Fibroblast of villous mesenchyme (primary cell): ENCODE results near the gene ANK3. TPM values are rescaled to one million over a fixed set of nuclear protein-coding genes. Genes with fewer than 3 reads are reported as not detected.

Experiments
- DNase-seq: peaks from one replicate; pipeline ENCODE4 v3.0.0-alpha.2; 2010; ENCODE audit warnings: low read depth
- H3K4me3 ChIP-seq: 2 replicates; pipeline ENCODE4 v1.5.1; 2011; ENCODE audit warnings: low read depth, mild to moderate bottlenecking, low read length
- total RNA-seq: library from RNA; depleted of rRNA; stranded (reverse); fragments of >200 nt; gene quantifications from 2 replicates; pipeline ENCODE4 v1.2.3, GENCODE V29; 2012
- TF ChIP-seq, protein P1 (sequence below): IDR thresholded peaks from 2 replicates; pipeline ENCODE4 v1.5.1; 2012; ENCODE audit warnings: low read depth, mild to moderate bottlenecking, low read length; ENCODE audit not compliant: insufficient read depth

The ANK3 gene
- total RNA-seq, 1 donor: 1.3 TPM

DNA sequence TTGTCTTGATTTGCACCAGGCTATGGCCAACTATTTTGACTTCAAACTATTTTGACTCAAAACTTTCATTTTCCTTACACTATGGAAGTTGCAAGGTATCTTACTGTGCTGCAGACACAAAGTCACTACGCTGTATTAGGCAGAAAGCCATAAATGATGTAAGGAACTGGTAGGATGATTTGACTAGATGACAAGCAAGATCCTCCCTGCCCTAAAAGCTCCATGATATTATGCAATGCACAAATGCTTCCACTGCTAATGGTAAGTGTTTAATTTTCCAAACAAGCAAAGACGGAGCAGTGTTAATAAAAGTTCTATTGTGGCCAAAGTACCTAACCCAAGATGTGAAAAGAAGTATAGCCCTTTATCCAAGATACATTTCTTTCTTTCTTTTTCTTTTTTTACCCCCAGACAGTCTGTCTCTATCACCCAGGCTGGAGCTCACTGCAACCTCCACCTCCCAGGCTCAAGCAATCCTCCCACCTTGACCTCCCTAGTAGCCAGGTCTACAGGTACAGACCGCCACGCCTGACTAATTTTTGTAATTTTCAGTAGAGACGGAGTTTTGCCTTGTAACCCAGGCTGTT, 98.2 kb downstream of the ANK3 start:
- H3K4me3 ChIP-seq: no peak overlapping the region
- peak; percentile 50 for DNase-seq
- TF ChIP-seq, protein P1, sequence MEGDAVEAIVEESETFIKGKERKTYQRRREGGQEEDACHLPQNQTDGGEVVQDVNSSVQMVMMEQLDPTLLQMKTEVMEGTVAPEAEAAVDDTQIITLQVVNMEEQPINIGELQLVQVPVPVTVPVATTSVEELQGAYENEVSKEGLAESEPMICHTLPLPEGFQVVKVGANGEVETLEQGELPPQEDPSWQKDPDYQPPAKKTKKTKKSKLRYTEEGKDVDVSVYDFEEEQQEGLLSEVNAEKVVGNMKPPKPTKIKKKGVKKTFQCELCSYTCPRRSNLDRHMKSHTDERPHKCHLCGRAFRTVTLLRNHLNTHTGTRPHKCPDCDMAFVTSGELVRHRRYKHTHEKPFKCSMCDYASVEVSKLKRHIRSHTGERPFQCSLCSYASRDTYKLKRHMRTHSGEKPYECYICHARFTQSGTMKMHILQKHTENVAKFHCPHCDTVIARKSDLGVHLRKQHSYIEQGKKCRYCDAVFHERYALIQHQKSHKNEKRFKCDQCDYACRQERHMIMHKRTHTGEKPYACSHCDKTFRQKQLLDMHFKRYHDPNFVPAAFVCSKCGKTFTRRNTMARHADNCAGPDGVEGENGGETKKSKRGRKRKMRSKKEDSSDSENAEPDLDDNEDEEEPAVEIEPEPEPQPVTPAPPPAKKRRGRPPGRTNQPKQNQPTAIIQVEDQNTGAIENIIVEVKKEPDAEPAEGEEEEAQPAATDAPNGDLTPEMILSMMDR: no peak

DNA sequence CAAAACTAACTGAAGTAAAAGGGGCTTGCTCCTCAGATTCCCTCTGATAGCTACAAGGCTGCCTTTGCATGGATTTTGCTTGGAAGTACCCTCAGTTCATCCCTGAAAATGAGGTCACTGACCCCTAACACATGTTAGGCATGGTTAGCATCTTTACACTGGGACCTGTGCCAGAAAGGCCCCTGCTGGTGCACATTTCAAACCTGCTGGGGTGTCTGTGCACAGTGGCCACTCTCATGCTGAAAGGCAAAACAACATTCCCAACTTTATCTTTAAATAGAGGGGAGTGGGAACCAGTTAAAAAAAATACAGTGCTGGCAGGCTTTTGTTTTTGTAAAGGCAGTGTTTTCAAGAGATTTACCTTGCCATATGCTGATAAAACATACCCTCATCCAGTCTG, 99.1 kb downstream of the ANK3 start:
- H3K4me3 ChIP-seq: no peak overlapping the region
- peak; percentile 24 for DNase-seq
- TF ChIP-seq, protein P1: no peak

DNA sequence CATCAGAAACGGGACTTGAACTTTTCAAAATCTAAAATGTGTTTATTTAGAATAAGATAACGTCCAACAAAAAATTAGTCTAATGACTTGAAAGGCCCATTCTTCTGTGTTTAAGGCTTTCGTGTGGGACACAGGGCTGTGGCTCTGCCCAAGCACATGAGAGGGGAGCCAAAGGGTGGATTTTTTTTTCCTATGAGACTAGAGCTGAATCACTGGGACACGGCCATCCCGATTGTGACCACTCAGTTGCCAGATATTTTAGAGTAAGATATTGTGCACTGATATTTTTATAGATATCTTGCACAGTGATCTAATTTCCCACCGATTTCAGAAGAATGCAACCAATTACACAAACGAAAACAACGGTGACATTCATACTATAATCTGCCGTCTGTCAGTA, 99.9 kb downstream of the ANK3 start:
- TF ChIP-seq, protein P1: no peak
- DNase-seq: no peak
- no peak overlapping the region for H3K4me3 ChIP-seq

DNA sequence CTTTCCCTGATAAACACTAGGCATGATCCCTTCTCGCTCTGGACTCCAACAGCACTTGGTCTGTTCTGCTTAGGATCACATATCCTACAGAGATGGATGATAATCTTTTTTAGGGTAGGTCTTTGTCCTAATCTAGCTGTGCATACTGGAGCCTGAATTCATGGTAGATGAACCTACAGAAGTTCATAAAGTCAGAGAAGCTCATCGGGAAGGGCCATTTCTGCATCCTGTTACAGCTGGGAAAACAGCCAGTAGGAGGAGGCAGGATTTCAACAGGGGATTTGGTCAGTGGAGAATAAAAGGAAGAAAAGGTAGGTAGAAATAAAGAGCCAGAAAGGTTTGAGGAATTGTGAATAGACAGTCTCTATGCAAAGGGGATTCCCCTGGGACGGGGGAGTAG, 101.4 kb downstream of the ANK3 start:
- no peak for DNase-seq
- no peak overlapping the region for H3K4me3 ChIP-seq
- TF ChIP-seq, protein P1: peak; percentile 1

DNA sequence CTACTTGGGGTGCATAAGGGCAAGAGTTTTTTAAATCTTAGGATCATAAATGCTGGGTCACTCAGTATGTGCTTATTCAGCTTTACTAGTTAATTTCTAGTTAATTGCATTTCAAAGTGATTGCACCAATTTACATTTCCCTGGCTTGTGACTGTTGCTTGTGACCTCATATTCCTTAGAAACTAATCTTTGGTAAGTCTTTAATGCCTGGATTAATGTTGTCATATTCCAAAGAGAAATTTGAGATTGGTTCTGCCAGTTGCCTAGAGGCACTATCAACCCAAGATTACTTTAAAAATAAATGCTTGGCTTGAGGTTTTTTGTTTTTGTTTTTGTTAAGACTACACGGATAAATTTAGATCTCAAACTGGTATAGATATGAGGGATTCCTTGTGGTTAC, 103.1 kb downstream of the ANK3 start:
- TF ChIP-seq, protein P1: no peak
- H3K4me3 ChIP-seq: no peak overlapping the region
- DNase-seq: peak; percentile 36

DNA sequence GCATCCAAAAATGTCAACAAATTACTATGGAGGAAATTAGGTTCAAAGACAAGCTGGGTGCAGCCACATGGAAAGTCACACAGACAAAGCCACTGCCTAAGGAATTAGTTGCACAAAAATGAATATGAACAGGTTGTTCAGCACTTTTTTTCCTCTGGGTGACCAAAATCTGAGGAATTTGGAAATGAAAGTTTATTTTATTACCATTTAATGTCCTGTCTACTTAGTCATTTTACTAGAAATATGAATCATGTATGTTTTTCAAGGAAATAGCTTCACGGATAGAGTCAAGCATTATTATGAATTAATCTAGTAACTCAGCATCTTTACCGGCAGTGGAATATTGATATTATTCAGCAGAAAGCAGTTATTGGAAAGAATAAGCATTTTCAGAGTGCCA, 106.3 kb downstream of the ANK3 start:
- no peak overlapping the region for H3K4me3 ChIP-seq
- TF ChIP-seq, protein P1: no peak
- no peak for DNase-seq

DNA sequence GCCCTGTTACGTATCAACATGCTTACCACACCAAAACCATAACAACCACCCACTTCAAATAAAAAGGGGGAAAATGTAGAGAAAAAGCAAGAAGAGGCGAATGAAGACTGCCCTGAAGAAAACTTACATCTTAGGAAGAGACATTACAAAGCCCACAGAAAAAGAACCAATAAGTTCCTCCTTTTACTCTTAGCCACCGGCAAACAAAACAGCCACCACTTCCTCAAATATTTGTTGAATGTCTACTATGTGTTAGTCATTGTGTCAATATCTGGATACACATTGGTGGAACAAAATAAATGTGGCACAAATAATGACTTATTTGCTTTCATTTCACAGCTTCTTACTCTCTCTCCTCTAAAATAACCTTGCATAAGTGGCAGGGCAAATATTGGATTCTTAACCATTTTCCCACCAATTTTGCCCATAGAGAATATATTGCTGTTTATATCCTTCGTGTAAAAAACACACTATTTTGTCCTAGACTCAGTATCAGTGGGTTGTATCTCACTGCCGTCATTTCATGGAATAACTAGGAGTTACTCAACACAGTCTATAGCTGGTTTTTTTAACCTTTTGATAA, 106.8 kb downstream of the ANK3 start:
- peak; percentile 22 for DNase-seq
- TF ChIP-seq, protein P1: no peak
- no peak overlapping the region for H3K4me3 ChIP-seq
